Gastroesophageal sphincter (tissue), 2 donors: ENCODE results near the gene LRFN2.

Source experiments
- EP300 ChIP-seq: sonication (generic); formaldehyde crosslinking; IDR thresholded peaks from one replicate; pipeline ENCODE4 v1.6.1; 2017; ENCODE audit warnings: antibody characterized with exemption, mild to moderate bottlenecking
- POLR2A ChIP-seq, 2 donors: fragments of 450-650 bp; IDR thresholded peaks; one replicate each; pipeline ENCODE4 v1.6.1; 2017; ENCODE audit warnings: antibody characterized with exemption in 2 of 2, mild to moderate bottlenecking in 2 of 2, moderate library complexity in 1 of 2
- POLR2AphosphoS5 ChIP-seq: sonication (generic); formaldehyde crosslinking; IDR thresholded peaks from one replicate; pipeline ENCODE4 v1.6.1; 2017; ENCODE audit warnings: antibody characterized with exemption

GRCh38 chr6:40411881-40412280 lies 175.3 kb downstream of the LRFN2 start:
- no peak for TF ChIP-seq POLR2AphosphoS5
- no peak for TF ChIP-seq EP300
- no peak for TF ChIP-seq POLR2A (IDR thresholded peaks at IDR 0.05)
